ENCODE results near the gene FCHO2.
"Not testable (repeated sequence)": the region's sequence is repeated elsewhere in the genome, so short reads cannot be mapped to it uniquely, and the experiment has no call there.

FCHO2 gene

DNA sequence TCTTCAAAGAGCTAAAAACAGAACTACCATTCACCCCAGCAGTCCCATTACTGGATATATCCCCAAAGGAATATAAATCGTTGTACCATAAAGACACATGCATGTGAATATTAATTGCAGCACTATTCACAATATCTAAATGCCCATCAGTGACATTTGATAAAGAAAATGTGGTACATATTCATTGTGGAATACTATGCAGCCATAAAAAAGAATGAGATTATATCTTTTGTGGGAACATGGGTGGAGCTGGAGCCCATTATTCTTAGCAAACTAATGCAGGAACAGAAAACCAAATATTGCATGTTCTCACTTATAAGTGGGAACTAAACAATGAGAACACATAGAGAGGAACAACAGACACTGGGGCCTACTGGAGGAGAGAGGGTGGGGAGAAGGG is 38.7 kb downstream of the FCHO2 start:
- DNase-seq (ENCODE audit: insufficient read length, low spot score) (no peak), FAIRE-seq (no peak)
- no peak for TF ChIP-seq POLR2A (IDR thresholded peaks at IDR 0.05; ENCODE audit: low read depth, low read length)

DNA sequence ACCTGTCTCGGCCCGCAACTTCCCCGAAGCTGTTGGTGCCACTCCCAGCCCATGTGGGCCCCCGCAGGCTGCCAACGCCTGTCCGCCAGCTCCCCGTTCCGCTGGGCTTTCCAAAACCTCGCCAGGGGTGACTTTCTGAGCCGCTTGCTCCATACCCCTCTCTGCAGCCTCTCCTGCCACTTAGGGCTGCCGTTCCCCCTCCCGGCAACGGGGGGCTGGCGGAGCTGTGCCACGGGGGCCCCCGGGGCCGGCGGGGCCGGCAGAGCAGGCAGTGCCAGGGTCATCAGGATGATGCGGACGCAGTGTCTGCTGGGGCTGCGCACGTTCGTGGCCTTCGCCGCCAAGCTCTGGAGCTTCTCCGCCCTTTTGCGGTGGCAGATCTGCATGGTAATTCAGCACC is 40.8 kb downstream of the FCHO2 start:
- no peak for TF ChIP-seq POLR2A (IDR thresholded peaks at IDR 0.05; ENCODE audit: low read depth, low read length)
- no peak for FAIRE-seq
- no peak for DNase-seq (ENCODE audit: insufficient read length, low spot score)

- DNase-seq (ENCODE audit: insufficient read length, low spot score) (no peak), FAIRE-seq (no peak)
- TF ChIP-seq POLR2A (IDR thresholded peaks at IDR 0.05; ENCODE audit: low read depth, low read length): no peak
Observed at GRCh38 chr5:72999916-73000315, 44.1 kb downstream of the FCHO2 start.

DNA sequence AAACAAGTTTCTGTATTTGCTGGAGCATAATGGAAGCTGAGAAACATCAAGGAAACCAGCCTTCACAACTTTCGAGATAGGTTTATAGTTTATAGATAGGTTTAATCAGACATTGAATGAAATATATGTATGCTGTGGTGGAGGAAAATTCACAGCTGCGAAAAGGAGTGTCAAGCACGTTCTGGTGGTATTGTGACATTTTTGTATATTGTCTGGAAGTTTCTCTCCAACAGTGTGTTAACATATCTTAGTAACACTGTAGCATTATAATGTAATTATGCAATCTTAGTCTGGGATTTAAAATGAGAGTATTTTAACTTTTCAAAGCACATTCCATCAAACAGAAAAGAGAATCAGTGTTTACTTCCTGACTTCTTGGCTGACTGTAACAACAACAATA is 50.0 kb downstream of the FCHO2 start:
- FAIRE-seq (no peak), DNase-seq (ENCODE audit: insufficient read length, low spot score) (no peak)
- no peak for TF ChIP-seq POLR2A (IDR thresholded peaks at IDR 0.05; ENCODE audit: low read depth, low read length)

- no peak for DNase-seq (ENCODE audit: insufficient read length, low spot score)
- no peak for TF ChIP-seq POLR2A (IDR thresholded peaks at IDR 0.05; ENCODE audit: low read depth, low read length)
- no peak for FAIRE-seq
Observed at GRCh38 chr5:73007051-73007450, 51.2 kb downstream of the FCHO2 start.

GRCh38 chr5:73008831-73009230 is 53.0 kb downstream of the FCHO2 start:
- TF ChIP-seq POLR2A (IDR thresholded peaks at IDR 0.05; ENCODE audit: low read depth, low read length): no peak
- FAIRE-seq (no peak), DNase-seq (ENCODE audit: insufficient read length, low spot score) (no peak)

GRCh38 chr5:73011612-73012011 is 55.8 kb downstream of the FCHO2 start:
- not testable (repeated sequence) for FAIRE-seq

DNA sequence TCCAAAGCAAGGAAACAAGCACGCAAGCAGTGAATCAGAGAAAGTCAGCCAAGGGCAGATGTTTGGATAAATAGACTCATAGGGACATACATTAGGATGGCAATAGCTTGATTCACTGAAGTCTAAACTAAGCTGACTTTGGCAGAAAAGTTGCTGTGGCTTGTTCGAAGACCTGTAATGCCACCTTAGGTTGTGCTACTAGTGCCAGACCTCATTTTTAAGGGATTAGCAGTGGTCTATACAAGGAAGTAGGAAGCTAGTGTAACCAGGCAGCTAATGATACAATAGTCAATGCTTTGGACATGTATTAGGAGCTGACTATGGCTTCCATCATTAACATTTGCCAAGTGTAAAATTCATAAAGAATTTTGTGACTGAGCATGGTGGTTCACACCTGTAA is 63.1 kb downstream of the FCHO2 start:
- FAIRE-seq (no peak), DNase-seq (ENCODE audit: insufficient read length, low spot score) (no peak)
- no peak for TF ChIP-seq POLR2A (IDR thresholded peaks at IDR 0.05; ENCODE audit: low read depth, low read length)

More at GRCh38 chr5:73011612-73012011, 55.8 kb downstream of the FCHO2 start:
- DNase-seq (ENCODE audit: insufficient read length, low spot score): not testable (repeated sequence)

- DNase-seq (ENCODE audit: insufficient read length, low spot score) (no peak), FAIRE-seq (no peak)
- TF ChIP-seq POLR2A (IDR thresholded peaks at IDR 0.05; ENCODE audit: low read depth, low read length): no peak
Observed at GRCh38 chr5:73019766-73020165, 63.9 kb downstream of the FCHO2 start.

DNA sequence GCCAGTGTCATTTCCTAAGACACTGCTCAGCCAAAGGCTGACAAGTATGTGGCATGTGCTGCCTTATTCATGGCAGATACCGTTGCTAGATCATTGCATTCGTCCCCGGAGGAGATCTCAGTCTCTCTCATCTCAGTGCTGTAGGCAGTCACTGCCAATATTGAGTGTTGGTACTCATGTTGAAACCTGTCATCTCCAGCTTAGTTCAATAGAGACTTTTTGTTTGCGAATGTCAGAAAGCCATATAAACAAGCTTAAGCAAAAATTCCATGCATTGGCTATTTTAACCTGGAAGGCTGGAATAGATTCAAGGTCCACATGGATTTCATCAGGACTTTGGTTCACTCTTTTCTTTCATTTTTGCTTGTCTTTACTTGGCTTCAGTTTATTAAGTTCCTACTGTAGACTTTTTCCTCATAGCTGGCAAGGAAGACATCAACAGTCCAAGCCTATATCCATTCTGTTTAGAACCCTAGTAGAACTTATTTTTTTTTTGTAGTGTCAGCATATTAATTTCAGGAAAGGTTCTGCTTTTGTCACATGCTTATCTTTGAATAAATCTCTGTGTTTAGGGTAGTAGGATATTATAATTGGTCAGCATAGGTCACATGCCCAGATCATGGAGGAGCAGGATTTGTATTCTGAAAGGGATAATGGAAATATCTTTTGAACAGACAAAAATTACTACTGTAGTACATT is 66.8 kb downstream of the FCHO2 start:
- DNase-seq (ENCODE audit: insufficient read length, low spot score) (no peak), FAIRE-seq (no peak)
- no peak for TF ChIP-seq POLR2A (IDR thresholded peaks at IDR 0.05; ENCODE audit: low read depth, low read length)

- DNase-seq (ENCODE audit: insufficient read length, low spot score); FAIRE-seq: not testable (repeated sequence)
Observed at GRCh38 chr5:73024946-73025544, 69.2 kb downstream of the FCHO2 start.

GRCh38 chr5:73027361-73027760 is 71.5 kb downstream of the FCHO2 start:
- FAIRE-seq: no peak
- no peak for TF ChIP-seq POLR2A (IDR thresholded peaks at IDR 0.05; ENCODE audit: low read depth, low read length)
- no peak for DNase-seq (ENCODE audit: insufficient read length, low spot score)

- no peak for FAIRE-seq
- TF ChIP-seq POLR2A (IDR thresholded peaks at IDR 0.05; ENCODE audit: low read depth, low read length): no peak
- DNase-seq (ENCODE audit: insufficient read length, low spot score): no peak
Observed at GRCh38 chr5:73027816-73028215, 72.0 kb downstream of the FCHO2 start.

GRCh38 chr5:73028991-73029595 is 73.3 kb downstream of the FCHO2 start:
- FAIRE-seq: peak; percentile 33
- no peak for DNase-seq (ENCODE audit: insufficient read length, low spot score)
- no peak for TF ChIP-seq POLR2A (IDR thresholded peaks at IDR 0.05; ENCODE audit: low read depth, low read length)

- no peak for DNase-seq (ENCODE audit: insufficient read length, low spot score)
- no peak for FAIRE-seq
- no peak for TF ChIP-seq POLR2A (IDR thresholded peaks at IDR 0.05; ENCODE audit: low read depth, low read length)
Observed at GRCh38 chr5:73030531-73030930, 74.7 kb downstream of the FCHO2 start.

Data from H54 (cell line).